ENCODE measurements around the gene SIGLEC8. TPM values are rescaled to one million over a fixed set of nuclear protein-coding genes. Genes with fewer than 3 reads are reported as not detected.
A peak's percentile ranks its signal among the peaks of the same experiment; 100 is the strongest.

SIGLEC8 gene
- total and polyA plus RNA-seq, 9 of the 15 experiments (the other 6 are each of a cell fraction or from before 2014, with no cell fraction given) = 0.04 to 0.65 (median 0.39) TPM

DNA sequence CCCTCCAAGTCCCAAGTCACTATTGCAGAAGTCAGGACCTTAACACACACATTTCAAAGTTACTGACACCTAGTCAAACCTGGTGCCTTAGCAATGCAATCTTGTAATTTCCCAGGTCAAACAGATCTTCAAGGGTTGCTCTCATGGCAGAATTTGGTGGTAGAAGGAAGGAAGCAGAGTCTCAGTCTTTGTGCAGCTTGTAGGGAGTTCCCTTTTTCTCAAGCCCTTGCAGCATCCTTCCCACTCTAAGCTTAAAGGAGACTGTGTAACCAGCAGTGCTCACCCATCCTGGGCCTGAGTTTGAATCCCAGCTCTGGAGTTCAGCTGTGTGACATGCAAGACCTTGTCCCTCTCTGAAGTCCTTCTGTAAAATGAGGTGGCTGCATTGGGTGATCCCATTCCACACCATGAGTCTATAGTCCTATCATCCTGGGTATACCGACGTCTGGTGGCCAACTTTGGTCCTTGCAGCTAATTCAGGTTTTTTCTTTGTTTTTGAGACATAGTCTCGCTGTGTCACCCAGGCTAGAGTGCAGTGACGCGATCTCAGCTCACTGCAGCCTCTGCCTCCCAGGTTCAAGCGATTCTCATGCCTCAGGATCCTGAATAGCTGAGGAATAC is 50.6 kb downstream of the SIGLEC8 start (continued):
- TF ChIP-seq, protein P1, sequence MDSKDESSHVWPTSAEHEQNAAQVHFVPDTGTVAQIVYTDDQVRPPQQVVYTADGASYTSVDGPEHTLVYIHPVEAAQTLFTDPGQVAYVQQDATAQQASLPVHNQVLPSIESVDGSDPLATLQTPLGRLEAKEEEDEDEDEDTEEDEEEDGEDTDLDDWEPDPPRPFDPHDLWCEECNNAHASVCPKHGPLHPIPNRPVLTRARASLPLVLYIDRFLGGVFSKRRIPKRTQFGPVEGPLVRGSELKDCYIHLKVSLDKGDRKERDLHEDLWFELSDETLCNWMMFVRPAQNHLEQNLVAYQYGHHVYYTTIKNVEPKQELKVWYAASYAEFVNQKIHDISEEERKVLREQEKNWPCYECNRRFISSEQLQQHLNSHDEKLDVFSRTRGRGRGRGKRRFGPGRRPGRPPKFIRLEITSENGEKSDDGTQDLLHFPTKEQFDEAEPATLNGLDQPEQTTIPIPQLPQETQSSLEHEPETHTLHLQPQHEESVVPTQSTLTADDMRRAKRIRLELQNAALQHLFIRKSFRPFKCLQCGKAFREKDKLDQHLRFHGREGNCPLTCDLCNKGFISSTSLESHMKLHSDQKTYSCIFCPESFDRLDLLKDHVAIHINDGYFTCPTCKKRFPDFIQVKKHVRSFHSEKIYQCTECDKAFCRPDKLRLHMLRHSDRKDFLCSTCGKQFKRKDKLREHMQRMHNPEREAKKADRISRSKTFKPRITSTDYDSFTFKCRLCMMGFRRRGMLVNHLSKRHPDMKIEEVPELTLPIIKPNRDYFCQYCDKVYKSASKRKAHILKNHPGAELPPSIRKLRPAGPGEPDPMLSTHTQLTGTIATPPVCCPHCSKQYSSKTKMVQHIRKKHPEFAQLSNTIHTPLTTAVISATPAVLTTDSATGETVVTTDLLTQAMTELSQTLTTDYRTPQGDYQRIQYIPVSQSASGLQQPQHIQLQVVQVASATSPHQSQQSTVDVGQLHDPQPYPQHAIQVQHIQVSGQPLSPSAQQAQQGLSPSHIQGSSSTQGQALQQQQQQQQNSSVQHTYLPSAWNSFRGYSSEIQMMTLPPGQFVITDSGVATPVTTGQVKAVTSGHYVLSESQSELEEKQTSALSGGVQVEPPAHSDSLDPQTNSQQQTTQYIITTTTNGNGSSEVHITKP (IDR thresholded peaks at IDR 0.05; ENCODE audit: partially characterized antibody) = peak; percentile 80
- TF ChIP-seq ADNP (tag; IDR thresholded peaks at IDR 0.05) = no peak
- peak; percentile 62; the same call in 1 of the 2 replicates for TF ChIP-seq SMARCA5 (IDR thresholded peaks at IDR 0.05)
- TF ChIP-seq, protein P2, sequence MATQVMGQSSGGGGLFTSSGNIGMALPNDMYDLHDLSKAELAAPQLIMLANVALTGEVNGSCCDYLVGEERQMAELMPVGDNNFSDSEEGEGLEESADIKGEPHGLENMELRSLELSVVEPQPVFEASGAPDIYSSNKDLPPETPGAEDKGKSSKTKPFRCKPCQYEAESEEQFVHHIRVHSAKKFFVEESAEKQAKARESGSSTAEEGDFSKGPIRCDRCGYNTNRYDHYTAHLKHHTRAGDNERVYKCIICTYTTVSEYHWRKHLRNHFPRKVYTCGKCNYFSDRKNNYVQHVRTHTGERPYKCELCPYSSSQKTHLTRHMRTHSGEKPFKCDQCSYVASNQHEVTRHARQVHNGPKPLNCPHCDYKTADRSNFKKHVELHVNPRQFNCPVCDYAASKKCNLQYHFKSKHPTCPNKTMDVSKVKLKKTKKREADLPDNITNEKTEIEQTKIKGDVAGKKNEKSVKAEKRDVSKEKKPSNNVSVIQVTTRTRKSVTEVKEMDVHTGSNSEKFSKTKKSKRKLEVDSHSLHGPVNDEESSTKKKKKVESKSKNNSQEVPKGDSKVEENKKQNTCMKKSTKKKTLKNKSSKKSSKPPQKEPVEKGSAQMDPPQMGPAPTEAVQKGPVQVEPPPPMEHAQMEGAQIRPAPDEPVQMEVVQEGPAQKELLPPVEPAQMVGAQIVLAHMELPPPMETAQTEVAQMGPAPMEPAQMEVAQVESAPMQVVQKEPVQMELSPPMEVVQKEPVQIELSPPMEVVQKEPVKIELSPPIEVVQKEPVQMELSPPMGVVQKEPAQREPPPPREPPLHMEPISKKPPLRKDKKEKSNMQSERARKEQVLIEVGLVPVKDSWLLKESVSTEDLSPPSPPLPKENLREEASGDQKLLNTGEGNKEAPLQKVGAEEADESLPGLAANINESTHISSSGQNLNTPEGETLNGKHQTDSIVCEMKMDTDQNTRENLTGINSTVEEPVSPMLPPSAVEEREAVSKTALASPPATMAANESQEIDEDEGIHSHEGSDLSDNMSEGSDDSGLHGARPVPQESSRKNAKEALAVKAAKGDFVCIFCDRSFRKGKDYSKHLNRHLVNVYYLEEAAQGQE (IDR thresholded peaks at IDR 0.05; ENCODE audit: borderline replicate concordance) = peak; percentile 91
- TF ChIP-seq, protein P2 (CRISPR knock-in tag; IDR thresholded peaks at IDR 0.05; ENCODE audit: low read depth) = no peak
- peak; percentile 57; the same call in 1 of the 2 replicates for TF ChIP-seq CTBP1 (IDR thresholded peaks at IDR 0.05; ENCODE audit: borderline replicate concordance)
- TF ChIP-seq KLF16 (IDR thresholded peaks at IDR 0.05) = peak; percentile 49; the same call in 1 of the 2 replicates

Data from K562 (cell line).